NCI-H524 (cell line): ENCODE results near the gene B4GALT3.

Source experiments
- DNase-seq, 2 experiments: peaks; one replicate each; lab custom pipeline; 2025; lab: John Stamatoyannopoulos, UW

Gene B4GALT3

DNA sequence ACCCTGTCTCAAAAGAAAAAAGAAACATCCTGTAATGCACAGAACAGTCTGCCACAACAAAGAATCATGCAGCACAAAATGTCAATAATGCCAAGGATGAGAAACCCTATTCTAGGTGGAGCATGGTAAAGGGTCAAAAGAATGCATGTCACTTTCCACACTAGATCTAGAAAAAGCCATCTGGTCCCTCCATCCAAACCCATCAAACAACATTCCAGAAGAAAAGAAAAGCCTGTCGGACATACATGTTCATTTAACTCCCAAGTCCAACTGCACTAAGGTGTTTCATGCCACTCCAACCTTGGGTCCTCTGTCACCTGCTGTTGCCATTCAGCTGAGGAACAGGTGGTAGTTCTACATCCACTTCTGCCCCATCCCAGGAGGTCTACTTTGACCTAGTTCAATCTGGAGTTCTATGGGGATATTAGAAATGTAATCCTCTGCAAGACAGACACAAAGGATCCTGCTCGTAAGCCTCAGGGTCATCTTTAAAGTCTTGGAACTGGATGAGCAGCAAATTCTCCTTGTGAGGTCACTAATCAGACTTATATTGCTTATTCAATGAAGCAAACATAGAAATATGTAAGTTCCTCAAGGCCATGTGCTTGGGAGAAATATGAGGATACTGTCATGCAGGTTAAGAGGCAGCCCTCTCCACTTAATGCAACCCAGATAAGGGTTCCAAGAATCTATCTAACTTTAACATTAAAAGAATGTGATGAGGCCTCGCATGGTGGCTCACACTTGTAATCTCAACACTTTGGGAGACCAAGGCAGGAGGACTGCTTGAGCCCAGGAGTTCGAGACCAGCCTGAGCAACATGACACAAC lies 48.5 kb downstream of the B4GALT3 start:
- DNase-seq, result no peak

DNA sequence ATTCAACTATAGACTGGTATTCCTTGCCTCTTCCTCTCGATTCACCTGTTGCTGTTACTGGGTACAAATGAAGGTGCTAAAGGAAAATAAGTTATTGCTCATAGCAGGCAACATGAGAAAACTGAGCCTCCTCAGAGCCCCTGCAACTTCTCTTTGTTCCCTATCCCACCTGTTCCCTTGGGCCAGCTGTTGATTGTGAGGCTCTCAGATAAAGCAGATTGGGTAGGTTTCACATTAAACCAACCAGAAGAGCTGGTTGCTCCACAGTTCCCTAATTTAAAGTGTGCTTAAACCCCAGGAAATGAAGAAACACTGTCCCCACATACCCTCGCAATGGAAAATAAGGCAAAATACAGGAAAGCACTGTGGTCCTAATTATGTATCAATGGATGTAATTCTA lies 49.7 kb downstream of the B4GALT3 start:
- no peak for DNase-seq

DNA sequence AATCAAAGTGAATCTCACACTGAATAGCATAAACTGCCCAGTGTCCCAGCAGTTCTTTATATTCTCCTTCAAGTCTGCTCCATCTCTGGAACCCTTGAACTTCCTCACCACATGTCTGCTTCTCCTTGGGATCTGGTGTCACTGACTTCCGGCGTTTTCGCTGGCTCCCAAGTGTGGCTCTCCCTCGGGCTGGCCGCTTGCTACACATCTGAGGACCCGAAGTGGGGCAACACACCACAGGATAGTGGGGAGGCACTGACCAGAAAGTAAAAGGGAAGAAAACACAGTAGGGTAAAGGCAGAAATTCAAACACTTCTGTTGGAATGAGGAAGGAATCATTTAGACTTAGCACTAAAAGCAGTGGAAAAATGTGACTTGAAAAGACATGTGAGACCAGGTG lies 54.3 kb downstream of the B4GALT3 start:
- DNase-seq, result no peak

DNA sequence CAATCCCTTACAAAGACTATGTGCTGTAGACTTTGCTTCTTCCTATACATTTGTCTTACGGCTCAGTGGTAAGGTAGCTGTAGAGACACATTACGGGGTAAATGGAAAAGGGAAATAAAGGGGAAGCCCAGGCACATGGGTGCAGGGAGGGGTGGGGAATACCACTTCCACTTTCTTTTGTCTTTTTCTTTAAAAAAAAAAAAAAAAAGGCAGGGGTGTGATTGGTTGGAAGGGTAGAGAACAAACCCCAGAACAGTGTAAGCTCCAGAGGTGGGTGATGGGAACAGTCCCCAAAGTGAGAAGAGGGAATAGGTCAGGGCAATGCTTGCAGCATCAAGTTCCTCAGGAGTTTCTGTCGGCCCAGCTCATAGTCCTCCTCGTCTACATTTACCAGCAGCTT lies 55.5 kb downstream of the B4GALT3 start:
- DNase-seq, result no peak
